ENCODE measurements around the gene GGT1.
"Not testable (repeated sequence)": the region's sequence is repeated elsewhere in the genome, so short reads cannot be mapped to it uniquely, and the experiment has no call there.

Gene GGT1

DNA sequence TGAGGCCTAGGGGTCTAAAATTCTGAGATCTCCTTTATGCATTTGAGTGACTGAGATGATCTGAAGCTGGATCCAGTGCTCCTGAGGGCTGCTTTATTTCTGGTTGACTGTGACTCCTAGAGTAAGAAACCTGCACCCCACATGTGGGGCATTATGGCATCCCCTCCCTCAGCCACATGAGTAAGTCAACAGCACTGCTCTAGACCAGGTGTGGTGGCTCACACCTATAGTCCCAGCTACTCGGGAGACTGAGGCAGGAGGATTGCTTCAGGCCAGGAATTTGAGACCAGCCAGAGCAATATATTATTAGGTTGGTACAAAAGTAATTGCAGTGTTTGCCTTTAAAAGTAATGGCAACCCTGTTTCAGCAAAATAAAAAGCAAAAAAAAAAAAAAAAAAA is 39.3 kb downstream of the GGT1 start:
- not testable (repeated sequence) for DNase-seq (ENCODE audit: low spot score)

DNA sequence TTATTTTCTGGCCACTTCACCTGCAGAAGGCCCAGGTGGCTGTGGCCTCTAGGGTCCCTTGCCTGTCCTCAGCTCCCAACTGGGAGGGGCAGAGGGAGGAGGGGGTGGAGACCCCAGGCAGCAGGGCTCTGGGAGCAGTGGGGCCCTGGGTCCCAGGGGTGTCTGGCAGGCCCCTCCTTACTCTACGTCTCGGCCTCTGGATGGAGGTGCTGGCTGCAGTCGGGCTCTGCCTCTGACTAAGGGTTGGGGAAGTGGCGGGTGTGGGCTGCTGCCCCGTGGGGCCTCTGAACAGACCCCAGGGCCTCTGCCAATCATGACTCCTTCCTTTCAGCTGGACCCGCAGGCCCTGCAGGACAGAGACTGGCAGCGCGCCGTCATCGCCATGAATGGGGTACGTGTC is 41.4 kb downstream of the GGT1 start:
- DNase-seq (ENCODE audit: low spot score) = not testable (repeated sequence)

DNA sequence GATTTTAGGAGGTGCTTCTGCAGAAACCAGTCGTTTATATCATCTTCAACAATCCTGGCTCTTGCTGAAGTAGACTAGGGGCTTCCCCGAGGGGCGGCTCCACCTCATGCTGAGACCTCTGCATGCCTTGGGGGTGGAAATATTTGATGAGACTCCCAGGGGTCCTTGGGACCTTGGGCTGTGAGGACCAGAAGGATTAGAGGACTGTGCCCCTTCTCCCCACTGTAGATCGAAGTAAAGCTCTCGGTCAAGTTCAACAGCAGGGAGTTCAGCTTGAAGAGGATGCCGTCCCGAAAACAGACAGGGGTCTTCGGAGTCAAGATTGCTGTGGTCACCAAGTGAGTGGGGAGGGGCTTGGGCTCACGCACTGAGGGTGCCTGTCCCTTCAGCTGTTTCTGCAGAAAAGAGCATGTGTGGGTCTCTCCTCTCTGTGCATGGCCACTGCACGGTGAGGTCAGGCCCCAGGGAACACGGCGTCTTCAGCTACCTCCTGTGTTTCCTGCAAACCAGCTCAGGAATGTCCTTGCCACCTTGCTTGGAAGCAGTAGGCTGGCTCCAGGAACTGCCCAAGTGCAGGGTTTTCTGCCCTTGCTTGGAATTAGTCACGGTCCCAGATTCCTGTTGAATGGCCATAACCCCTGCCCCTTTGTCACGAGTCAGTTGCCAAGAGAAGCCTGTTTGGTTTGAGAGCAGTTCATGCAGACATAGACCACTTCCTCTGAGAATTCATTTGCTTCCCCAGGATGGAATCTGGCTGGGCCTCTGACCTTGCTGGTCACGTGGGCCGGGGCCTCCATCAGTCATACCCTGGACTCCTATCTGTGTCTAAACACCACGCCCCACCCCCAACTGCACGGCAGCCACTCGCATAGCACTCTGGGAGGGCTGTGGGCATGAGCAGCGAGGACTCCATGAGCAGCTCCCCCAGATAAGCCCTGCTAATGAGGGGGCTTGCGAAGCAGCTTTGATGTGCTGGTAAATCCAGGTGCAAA is 42.7 kb downstream of the GGT1 start:
- not testable (repeated sequence) for DNase-seq (ENCODE audit: low spot score)

DNA sequence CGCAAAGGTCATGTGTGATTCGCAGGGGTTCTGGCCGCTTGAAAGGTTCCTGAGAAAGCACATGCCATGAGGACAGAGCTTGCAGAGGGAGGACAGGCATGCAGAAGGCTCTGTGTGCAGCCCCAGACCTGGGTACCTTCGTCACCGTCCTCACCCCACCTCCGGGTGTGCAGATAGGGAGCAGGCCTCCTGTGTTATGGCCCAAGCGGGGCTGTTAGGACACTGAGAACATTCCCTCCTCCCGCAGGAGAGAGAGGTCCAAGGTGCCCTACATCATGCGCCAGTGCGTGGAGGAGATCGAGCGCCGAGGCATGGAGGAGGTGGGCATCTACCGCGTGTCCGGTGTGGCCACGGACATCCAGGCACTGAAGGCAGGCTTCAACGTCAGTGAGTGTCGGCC is 43.8 kb downstream of the GGT1 start:
- DNase-seq (ENCODE audit: low spot score) = not testable (repeated sequence)

DNA sequence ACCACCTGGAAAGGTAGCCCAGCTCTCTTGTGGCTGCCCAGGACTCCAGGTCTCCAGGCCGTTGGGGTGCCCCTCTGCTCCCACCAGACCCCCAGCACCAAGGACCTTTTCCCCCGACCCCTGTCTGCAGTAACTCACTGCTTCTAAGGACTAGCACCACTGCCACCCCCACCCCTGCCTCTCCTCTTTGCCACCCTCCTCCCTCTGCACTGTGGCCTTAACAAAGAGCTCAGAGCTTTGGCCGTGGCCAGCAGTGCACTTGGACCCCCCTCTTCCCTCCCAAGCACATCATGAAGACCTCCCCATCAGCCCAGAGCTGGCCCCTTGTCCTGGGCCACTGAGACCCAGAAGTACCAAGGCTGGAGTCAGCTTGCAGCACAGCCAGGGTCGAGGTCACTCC is 46.4 kb downstream of the GGT1 start:
- DNase-seq (ENCODE audit: low spot score) = not testable (repeated sequence)

DNA sequence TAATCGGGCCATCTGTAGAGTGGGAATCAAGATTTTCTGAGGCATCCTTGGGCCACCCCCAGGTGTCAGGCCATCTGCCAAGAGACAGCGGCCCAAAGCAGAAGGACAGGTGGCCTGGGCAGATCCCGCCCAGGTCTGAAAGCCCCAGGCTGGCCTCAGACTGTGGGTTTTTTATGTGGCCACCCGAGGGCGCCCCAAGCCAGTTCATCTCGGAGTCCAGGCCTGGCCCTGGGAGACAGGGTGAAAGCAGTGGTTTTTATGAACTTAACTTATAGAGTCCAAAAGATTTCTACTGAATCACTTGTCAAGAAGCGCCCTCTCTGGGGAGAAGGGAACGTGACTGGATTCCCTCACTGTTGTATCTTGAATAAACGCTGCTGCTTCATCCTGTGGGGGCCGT is 47.9 kb downstream of the GGT1 start:
- DNase-seq (ENCODE audit: low spot score) = not testable (repeated sequence)

DNA sequence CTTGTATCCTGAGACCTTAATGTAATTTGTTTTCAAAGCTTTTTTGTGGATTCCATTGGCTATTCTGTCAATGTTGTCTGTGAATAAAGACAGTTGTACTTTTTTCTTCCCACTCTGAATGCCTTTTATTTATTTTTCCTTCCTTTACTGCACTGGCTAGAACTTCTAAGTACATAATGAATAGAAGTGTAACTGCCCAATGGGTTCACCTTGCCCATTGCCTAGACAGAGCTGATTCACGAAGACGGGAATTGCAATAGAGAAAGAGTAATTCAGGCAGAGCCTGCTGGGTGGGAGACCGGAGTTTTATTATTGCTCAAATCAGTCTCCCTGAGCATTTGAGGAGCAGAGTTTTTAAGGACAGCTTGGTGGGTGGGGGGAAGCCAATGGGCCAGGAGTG is 62.4 kb downstream of the GGT1 start:
- not testable (repeated sequence) for DNase-seq (ENCODE audit: low spot score)

DNA sequence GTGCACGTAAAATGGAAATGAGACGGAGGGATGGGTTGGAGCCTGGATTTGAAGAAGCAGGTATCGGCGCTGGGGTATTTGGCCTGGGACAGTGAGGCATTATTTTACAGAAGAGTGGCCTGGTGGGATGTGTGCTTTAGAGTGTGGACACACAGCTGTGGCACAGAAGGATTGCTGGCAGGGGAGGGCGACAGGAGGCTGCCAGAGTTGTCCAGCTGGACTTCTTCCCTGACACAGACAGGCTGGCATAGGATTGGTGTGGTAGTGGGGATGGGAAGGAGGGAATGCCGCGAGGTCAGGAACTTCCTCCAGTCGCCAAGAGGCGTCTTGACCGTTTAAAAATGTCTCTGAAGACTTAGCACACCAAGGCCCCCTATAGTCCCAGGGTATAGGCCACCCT is 64.9 kb downstream of the GGT1 start:
- not testable (repeated sequence) for DNase-seq (ENCODE audit: low spot score)

DNA sequence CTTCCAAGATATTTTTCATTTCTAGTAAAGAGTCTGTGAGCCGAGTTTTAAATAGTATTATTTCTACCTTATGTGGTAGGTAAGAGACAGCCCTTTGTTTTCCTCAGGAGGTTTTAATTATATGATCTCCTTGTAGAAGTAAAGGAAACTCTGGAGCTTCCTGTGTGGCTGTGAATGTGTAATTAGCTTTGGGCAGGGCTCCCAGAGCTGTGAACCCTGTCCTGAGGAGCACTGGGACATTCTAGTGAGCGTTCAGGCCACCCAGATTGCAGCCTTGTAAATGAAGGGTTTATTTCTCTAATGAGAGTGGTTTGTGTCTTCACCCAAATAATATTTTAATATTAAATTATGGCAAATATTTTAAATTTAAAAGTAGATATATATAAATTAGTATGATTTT is 69.5 kb downstream of the GGT1 start:
- DNase-seq (ENCODE audit: low spot score) = not testable (repeated sequence)
